ENCODE data around the gene ZBTB40.

The ZBTB40 gene

DNA sequence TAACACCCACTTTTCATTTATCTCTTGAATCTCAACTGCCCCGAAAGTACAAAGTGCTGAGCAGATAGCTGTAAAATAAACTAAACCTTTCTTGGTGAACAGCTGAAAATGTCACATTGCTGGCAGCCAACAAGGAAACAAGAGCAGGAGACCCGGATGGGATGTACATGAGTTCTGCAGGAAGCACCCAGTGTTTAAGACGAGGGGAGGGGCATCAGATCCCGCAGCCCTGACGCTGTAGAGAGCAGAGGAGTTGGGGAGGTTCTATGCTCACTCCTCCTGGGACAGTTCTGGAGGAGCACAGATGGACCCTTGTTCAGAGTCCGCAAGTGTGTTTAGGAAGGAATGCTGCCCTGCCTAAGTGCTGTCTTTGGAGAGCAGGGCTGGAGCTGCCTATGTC is 79.6 kb downstream of the ZBTB40 start:
- in situ Hi-C loops (cut with MboI; ENCODE audit: low sequenced_read_pairs, unreplicated experiment): no loop called here
- TF ChIP-seq, protein P1, sequence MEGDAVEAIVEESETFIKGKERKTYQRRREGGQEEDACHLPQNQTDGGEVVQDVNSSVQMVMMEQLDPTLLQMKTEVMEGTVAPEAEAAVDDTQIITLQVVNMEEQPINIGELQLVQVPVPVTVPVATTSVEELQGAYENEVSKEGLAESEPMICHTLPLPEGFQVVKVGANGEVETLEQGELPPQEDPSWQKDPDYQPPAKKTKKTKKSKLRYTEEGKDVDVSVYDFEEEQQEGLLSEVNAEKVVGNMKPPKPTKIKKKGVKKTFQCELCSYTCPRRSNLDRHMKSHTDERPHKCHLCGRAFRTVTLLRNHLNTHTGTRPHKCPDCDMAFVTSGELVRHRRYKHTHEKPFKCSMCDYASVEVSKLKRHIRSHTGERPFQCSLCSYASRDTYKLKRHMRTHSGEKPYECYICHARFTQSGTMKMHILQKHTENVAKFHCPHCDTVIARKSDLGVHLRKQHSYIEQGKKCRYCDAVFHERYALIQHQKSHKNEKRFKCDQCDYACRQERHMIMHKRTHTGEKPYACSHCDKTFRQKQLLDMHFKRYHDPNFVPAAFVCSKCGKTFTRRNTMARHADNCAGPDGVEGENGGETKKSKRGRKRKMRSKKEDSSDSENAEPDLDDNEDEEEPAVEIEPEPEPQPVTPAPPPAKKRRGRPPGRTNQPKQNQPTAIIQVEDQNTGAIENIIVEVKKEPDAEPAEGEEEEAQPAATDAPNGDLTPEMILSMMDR (IDR thresholded peaks at IDR 0.05; ENCODE audit: borderline replicate concordance, control extremely low read depth, extremely low read depth, insufficient read depth, missing control alignments): no peak
- DNase-seq (ENCODE audit: low spot score): no peak

DNA sequence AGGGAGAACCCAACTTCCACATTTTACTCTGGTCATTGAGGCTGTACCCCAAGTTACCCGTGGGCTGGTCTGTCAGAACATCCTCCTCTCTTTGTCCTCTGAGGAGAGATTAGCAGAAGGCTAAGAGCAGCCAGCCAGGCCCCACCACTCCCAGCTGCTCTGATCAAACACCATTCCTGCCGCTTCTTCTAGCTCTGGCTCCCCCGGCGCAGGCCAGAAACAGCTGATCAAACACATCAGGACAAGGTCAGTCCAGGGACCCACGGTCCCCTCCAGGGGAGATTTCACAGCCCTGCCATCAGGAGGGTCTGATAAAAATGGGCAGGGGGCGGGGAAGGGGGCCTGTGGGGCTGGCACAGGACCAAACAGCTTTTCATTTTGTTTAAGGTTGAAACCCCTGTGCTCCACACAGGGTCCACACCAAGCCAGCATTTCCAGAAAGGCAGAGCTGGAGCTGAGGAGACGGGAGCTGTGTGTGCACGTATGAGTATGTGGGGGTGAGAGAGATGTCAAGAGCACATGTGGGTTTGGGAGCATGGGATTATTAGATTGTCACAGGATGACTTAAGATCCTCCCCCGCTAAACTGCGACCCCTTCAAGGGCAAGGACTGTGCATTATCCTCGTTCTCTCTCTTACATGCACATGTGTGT is 81.7 kb downstream of the ZBTB40 start:
- TF ChIP-seq, protein P1 (IDR thresholded peaks at IDR 0.05; ENCODE audit: borderline replicate concordance, control extremely low read depth, extremely low read depth, insufficient read depth, missing control alignments): no peak
- in situ Hi-C loops (cut with MboI; ENCODE audit: low sequenced_read_pairs, unreplicated experiment): no loop called here
- peak; percentile 11 for DNase-seq (ENCODE audit: low spot score)

DNA sequence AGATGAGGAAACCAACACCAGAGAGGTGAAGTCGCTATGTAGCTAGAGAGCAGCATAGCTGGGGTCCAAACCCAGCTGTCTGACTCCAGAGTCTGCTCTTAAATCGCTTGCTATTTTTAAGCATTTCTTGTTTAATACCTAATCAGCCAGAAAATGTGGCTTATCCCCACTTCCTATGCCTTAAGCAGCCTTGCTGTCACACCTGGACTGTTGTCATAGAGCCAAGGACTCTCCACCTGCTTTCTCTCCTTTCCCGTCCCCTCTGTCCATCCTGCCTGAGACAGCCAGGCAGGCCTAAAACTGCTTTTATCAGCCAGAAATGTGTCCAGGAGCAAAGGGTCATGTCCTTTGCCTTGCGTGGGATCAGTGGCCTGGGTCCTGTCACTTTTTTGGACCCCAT is 83.3 kb downstream of the ZBTB40 start:
- TF ChIP-seq, protein P1 (IDR thresholded peaks at IDR 0.05; ENCODE audit: borderline replicate concordance, control extremely low read depth, extremely low read depth, insufficient read depth, missing control alignments): no peak
- no peak for DNase-seq (ENCODE audit: low spot score)
- in situ Hi-C loops (cut with MboI; ENCODE audit: low sequenced_read_pairs, unreplicated experiment): no loop called here

DNA sequence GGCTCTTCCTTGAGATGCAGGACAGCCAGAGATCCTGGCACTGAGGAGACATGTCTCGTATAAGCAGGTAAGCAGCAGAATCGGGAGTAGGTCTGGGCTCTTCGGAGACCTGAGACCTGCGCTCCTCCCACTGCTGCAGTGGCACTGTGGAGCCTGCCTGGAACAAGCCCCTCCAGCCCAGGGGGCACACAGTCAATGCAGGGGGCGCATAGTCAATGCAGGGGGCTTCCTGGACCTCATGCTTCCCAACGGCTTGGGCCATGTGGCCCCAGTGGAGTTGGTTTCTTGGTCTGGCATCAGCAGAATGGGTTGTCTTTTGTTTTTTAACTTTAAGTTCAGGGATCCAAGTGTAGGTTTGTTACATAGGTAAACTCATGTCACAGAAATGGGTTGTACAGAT is 83.7 kb downstream of the ZBTB40 start:
- DNase-seq (ENCODE audit: low spot score): no peak
- TF ChIP-seq, protein P1 (IDR thresholded peaks at IDR 0.05; ENCODE audit: borderline replicate concordance, control extremely low read depth, extremely low read depth, insufficient read depth, missing control alignments): no peak
- in situ Hi-C loops (cut with MboI; ENCODE audit: low sequenced_read_pairs, unreplicated experiment): no loop called here

DNA sequence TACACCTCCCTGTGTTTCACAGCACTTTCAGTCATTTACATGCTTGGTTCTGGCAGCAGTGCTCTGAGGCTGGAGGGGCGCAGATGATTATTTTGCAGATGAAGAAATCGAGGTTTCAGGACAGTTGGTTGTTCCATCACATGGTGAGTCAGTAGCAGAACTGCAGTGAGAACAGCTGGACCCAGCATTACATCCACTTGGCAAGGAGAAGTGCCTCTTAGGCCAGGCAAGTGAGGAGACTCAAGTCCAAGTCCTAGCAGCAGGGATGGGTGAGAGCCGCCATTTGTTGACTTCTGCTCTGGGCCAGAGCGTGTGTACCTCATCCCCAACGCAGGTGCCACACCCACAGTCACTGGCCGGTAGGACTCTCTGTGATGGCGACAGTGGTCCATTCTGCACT is 84.9 kb downstream of the ZBTB40 start:
- TF ChIP-seq, protein P1 (IDR thresholded peaks at IDR 0.05; ENCODE audit: borderline replicate concordance, control extremely low read depth, extremely low read depth, insufficient read depth, missing control alignments): no peak
- no peak for DNase-seq (ENCODE audit: low spot score)

DNA sequence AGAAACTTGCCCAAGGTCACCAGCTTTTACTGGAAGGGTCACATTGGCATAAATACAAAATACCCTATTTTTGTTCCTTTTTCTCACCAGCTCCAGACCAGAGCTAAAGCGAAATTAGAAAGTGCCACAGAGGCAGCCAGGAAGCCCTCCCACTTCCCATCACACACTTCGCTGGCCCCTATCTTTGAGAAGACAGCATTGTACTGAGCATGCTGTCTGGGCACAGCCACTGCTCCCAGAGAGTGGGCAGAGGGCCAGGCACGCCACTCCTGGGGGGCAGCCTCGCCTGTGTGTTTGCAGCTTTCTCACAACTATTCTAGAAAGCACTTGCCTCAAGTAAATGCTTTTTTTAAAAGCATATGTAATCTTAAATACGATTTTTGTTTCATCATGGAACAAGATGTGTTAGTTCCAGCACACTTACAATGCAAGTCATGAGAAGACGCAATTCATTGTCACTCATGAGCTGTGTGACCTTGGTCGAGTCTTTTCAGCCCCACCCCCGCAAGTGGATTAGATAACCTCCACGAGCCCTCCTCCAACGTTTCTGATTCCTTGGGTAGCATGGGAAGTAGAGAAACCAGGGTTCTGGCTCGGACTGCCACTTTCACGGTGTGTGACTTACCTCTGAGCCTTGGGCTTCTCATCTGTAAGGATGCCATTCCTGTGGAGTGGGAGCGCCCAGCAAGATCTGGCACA is 85.9 kb downstream of the ZBTB40 start:
- no peak for DNase-seq (ENCODE audit: low spot score)
- TF ChIP-seq, protein P1 (IDR thresholded peaks at IDR 0.05; ENCODE audit: borderline replicate concordance, control extremely low read depth, extremely low read depth, insufficient read depth, missing control alignments): no peak
- in situ Hi-C loops (cut with MboI; ENCODE audit: low sequenced_read_pairs, unreplicated experiment): no loop called here

More for the DNA sequence above, 84.9 kb downstream of the ZBTB40 start:
- in situ Hi-C loops (cut with MboI; ENCODE audit: low sequenced_read_pairs, unreplicated experiment): no loop called here

Measured in GM13976 (cell line).